ENCODE measurements around the gene WDR74. TPM values are rescaled to one million over a fixed set of nuclear protein-coding genes. Genes with fewer than 3 reads are reported as not detected.
A peak's percentile ranks its signal among the peaks of the same experiment; 100 is the strongest.

The WDR74 gene
- total and polyA plus RNA-seq, 9 of the 15 experiments (the other 6 are each of a cell fraction or from before 2014, with no cell fraction given): 32.7 to 210 (median 114) TPM

DNA sequence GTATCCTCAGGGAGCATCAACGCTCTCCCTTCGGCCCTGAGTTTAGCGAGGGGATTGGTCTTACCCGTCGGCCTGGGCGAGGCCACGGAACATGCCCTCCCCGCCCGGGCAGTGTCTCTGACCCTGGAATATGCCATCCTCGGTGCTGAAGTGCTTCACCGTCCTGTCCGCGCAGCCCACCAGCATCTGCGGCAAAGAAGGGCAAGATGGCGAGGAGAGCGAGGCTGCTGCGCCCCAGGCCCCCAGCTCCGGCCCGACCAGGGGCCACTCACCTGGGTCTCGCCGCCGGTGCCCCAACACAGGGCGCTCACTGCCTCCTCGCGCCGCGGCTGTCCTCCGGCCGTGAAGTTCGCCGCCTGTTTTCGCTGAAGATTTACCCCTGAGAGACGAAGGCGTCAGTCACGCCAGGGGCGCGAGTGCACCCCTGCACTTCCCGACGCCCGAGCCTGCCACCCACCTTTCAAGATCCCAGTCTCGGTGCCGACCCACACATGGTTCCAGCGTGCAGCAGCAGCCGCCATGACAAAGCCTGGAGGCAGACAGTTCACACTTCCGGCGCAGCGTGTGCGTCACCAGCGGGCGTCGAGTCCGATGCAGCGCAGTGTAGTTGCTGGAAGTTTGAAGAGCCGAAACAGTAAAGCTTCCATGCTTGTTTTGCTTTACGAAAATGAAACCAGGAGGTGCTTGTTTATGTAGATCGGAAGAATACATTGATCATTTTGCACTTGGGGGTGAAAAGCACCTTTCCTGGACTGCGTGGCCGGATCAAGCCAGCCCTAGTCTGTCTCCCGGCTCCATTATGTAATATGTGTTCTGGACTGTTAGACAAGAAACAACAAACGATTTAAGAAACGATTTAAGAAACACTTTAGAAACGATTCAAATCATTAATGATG, at the start of gene WDR74 (continued):
- TF ChIP-seq, protein P1, sequence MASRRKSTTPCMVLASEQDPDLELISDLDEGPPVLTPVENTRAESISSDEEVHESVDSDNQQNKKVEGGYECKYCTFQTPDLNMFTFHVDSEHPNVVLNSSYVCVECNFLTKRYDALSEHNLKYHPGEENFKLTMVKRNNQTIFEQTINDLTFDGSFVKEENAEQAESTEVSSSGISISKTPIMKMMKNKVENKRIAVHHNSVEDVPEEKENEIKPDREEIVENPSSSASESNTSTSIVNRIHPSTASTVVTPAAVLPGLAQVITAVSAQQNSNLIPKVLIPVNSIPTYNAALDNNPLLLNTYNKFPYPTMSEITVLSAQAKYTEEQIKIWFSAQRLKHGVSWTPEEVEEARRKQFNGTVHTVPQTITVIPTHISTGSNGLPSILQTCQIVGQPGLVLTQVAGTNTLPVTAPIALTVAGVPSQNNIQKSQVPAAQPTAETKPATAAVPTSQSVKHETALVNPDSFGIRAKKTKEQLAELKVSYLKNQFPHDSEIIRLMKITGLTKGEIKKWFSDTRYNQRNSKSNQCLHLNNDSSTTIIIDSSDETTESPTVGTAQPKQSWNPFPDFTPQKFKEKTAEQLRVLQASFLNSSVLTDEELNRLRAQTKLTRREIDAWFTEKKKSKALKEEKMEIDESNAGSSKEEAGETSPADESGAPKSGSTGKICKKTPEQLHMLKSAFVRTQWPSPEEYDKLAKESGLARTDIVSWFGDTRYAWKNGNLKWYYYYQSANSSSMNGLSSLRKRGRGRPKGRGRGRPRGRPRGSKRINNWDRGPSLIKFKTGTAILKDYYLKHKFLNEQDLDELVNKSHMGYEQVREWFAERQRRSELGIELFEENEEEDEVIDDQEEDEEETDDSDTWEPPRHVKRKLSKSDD (conservative IDR thresholded peaks at IDR 0.05; ENCODE audit: low read length): 0 out of 2 replicates have a peak, but pooled peaks have one; percentile 40
- TF ChIP-seq KDM4B (IDR thresholded peaks at IDR 0.05; ENCODE audit: borderline replicate concordance in 2 of 2, low read depth in 1 of 2): peak in 1 of 2 experiments; percentile 72; a peak in 1 of 4 replicates
- TF ChIP-seq FUS (optimal IDR thresholded peaks at IDR 0.05; ENCODE audit: low read depth, low read length): no peak
- TF ChIP-seq, protein P2, sequence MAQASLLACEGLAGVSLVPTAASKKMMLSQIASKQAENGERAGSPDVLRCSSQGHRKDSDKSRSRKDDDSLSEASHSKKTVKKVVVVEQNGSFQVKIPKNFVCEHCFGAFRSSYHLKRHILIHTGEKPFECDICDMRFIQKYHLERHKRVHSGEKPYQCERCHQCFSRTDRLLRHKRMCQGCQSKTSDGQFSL (CRISPR knock-in tag; IDR thresholded peaks at IDR 0.05): 0 out of 2 replicates have a peak, but pooled peaks have one; percentile 28
- TF ChIP-seq, protein P2 (tag; IDR thresholded peaks at IDR 0.05): no peak
- peak; percentile 99 for TF ChIP-seq EP400 (IDR thresholded peaks at IDR 0.05)
- TF ChIP-seq CREM (IDR thresholded peaks at IDR 0.05; ENCODE audit: low read depth): peak; percentile 100
- TF ChIP-seq E2F3 (CRISPR knock-in tag; IDR thresholded peaks at IDR 0.05): no peak
- peak; percentile 100 for TF ChIP-seq SAP30 (IDR thresholded peaks at IDR 0.05; ENCODE audit: borderline replicate concordance, insufficient read depth, low read depth, low read length, poor library complexity, severe bottlenecking)
- TF ChIP-seq PRMT5 (CRISPR knock-in tag; IDR thresholded peaks at IDR 0.05): no peak
- TF ChIP-seq ZNF384 (IDR thresholded peaks at IDR 0.05; ENCODE audit: low read depth, low read length): 0 out of 2 replicates have a peak, but pooled peaks have one; percentile 18
- TF ChIP-seq, protein P3, sequence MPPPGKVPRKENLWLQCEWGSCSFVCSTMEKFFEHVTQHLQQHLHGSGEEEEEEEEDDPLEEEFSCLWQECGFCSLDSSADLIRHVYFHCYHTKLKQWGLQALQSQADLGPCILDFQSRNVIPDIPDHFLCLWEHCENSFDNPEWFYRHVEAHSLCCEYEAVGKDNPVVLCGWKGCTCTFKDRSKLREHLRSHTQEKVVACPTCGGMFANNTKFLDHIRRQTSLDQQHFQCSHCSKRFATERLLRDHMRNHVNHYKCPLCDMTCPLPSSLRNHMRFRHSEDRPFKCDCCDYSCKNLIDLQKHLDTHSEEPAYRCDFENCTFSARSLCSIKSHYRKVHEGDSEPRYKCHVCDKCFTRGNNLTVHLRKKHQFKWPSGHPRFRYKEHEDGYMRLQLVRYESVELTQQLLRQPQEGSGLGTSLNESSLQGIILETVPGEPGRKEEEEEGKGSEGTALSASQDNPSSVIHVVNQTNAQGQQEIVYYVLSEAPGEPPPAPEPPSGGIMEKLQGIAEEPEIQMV (tag; conservative IDR thresholded peaks at IDR 0.05; ENCODE audit: low read depth): no peak
- peak in 1 of 2 experiments; percentile 36; a peak in 1 of 4 replicates for TF ChIP-seq FOXA3 (CRISPR knock-in tag; conservative IDR thresholded peaks at IDR 0.05 in 1 of 2, IDR thresholded peaks at IDR 0.05 in 1 of 2)
- peak; percentile 59 for TF ChIP-seq CXXC5 (CRISPR knock-in tag; IDR thresholded peaks at IDR 0.05)
- peak; percentile 64; the same call in 1 of the 2 replicates for TF ChIP-seq ZKSCAN1 (IDR thresholded peaks at IDR 0.05; ENCODE audit: low read depth, low read length)
- no peak for TF ChIP-seq ZNF561 (CRISPR knock-in tag; conservative IDR thresholded peaks at IDR 0.05)
- no peak for TF ChIP-seq FOXJ3 (CRISPR knock-in tag; IDR thresholded peaks at IDR 0.05)
- peak; percentile 98 for TF ChIP-seq GABPB1 (CRISPR knock-in tag; IDR thresholded peaks at IDR 0.05)
- TF ChIP-seq, protein P4, sequence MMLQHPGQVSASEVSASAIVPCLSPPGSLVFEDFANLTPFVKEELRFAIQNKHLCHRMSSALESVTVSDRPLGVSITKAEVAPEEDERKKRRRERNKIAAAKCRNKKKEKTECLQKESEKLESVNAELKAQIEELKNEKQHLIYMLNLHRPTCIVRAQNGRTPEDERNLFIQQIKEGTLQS (IDR thresholded peaks at IDR 0.05): no peak
- TF ChIP-seq, protein P4 (CRISPR knock-in tag; conservative IDR thresholded peaks at IDR 0.05): peak; percentile 82; the same call in 1 of the 2 replicates
- no peak for TF ChIP-seq CBFA2T3 (IDR thresholded peaks at IDR 0.05)
- no peak for TF ChIP-seq ARHGAP35 (IDR thresholded peaks at IDR 0.05; ENCODE audit: partially characterized antibody)

Measured in K562 (cell line).